ENCODE data around the gene CD52. TPM values are rescaled to one million over a fixed set of nuclear protein-coding genes. Genes with fewer than 3 reads are reported as not detected.

CD52 gene
- total and polyA plus RNA-seq, 2 of the 13 experiments (the other 11 are each of a cell fraction or from before 2014, with no cell fraction given) = 0.32 TPM; not detected in 1

DNA sequence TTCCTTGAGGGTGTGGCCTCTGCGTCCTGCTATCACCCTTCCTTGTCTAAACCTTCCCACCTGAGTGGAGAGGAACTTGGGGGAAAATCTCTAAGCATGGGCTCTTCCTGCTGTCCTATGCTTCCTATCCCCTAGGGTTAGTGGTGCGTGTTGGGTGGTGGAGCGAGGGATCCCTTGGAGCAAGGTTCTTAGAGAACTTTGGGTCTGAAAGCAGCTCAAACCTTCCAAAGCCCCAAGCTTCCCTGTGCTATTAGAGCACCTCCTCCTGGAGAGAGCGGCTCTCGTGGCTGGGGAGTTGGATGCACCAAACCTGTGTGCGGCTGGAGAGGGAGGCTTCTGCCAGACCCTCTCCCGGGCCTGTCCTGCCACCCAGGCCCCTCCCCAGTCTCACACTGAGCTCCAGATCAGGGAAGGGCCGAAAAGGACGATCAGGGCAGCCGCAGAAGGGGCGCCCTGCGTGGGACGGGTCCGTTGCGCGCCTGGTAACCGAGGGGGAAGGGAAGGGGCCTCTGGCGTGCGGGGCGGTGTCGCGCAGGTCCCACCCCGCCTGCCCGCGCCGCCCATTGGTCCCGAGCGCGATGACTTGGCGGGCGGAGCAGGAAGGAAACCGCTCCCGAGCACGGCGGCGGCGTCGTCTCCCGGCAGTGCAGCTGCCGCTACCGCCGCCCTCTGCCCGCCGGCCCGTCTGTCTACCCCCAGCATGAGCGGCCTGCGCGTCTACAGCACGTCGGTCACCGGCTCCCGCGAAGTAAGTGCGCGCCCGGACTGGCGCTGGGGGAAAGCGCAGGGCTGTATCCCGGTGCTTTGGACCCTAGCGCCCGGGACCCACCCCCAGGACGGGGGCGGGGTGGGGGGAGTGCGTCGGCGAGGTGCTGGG lies 38.1 kb upstream of the CD52 start, which contains the start of gene SH3BGRL3 (continued):
- TF ChIP-seq TMF1 (CRISPR knock-in tag; IDR thresholded peaks at IDR 0.05; ENCODE audit: low read depth) (peak; percentile 50; the same call in 1 of the 2 replicates), CAMTA2 (CRISPR knock-in tag; IDR thresholded peaks at IDR 0.05; ENCODE audit: borderline replicate concordance) (peak; percentile 83; the same call in 1 of the 2 replicates), SRY (CRISPR knock-in tag; IDR thresholded peaks at IDR 0.05) (no peak)

DNA sequence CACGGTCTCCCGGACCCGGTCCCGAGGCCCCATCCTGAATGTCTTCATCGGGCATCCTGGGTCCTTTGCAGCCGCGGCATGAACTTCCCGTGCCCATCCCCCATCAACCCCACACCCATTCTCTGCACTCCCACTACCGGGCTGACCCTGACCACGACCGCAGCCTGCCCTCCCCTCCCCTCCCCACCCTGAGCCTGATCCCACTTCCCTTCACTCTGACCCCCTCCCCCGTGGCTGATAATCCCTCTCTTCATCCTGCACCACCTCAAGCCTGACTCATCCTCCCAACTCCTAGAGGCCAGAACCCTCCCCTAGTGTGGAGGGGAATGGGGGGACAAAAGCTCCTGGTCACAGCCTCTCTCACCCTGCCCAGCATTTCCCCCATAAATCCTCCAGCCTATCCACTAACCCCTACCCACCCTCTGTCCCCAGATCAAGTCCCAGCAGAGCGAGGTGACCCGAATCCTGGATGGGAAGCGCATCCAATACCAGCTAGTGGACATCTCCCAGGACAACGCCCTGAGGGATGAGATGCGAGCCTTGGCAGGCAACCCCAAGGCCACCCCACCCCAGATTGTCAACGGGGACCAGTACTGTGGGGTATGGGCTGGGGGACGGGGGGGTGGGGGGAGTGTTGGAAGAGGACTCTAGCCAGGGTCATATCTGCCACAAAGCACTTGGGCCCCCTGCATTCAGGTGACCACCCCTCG lies 37.3 kb upstream of the CD52 start:
- H3K9me3 ChIP-seq (ENCODE audit: low read length) = no peaks in the 10 kb centered on the region
- H3K27me3 ChIP-seq (ENCODE audit: control insufficient read depth in 1 of 2, insufficient read depth in 2 of 2, low read length in 2 of 2) = no peaks in the 10 kb centered on the region
- peaks cover 39% of the 10 kb centered on the region for H3K4me1 ChIP-seq (ENCODE audit: insufficient read depth, low read length)
- DNase-seq (ENCODE audit: low spot score) (no peak), FAIRE-seq (no peak), ATAC-seq (peak; percentile 2)
- intact Hi-C loops (cut with micrococcal nuclease; ENCODE audit: unreplicated experiment) = no loop called here
- no peaks in the 10 kb centered on the region for H3K79me2 ChIP-seq (ENCODE audit: insufficient read depth, low read length)
- POLR2A ChIA-PET = interaction anchor here (1.1 to 2.9 kb wide), 7 partner anchors 47 to 151 kb away, joined by 3 to 13 read pairs (median 5); partner anchors contain the start of genes CEP85, CRYBG2 and DHDDS
- CTCF ChIA-PET (ENCODE audit: low intra/inter-chr PET ratio, low total read pairs) = no interaction called here
- WGBS (ENCODE audit: low lambda C conversion rate) = 53% methylated on average over 10 of the region's 20 CpGs
- no peak overlapping the region for H2AFZ ChIP-seq (ENCODE audit: low read length)
- no peaks in the 10 kb centered on the region for H4K20me1 ChIP-seq (ENCODE audit: insufficient read depth, low read length)
- H3K9ac ChIP-seq (ENCODE audit: insufficient read depth, low read depth, low read length) = peak overlapping the region; percentile 69
- in situ Hi-C loops (cut with HindIII; ENCODE audit: extremely low pct_ligation_motif_present, low pct_unique_long_range_greater_than_20kb) = loop anchor here (5.0 kb wide), 2 partner anchors 42 to 112 kb away; no protein-coding TSS in a partner anchor
- no TSS peak for BruUV-seq (replicated peaks)
- H3K4me2 ChIP-seq (ENCODE audit: low read depth, low read length) = peak overlapping the region; percentile 85
- peaks cover 11 to 30% of the 10 kb centered on the region in 2 experiments for H3K36me3 ChIP-seq (replicated peaks in 1 of 2; ENCODE audit: control insufficient read depth in 1 of 2, insufficient read depth in 2 of 2, low read length in 2 of 2)
- peak overlapping the region; percentile 61 to 78 (median 68); a peak in 5 of 6 replicates for H3K4me3 ChIP-seq (replicated peaks in 1 of 3; ENCODE audit: insufficient read depth in 1 of 3, low read depth in 2 of 3, low read length in 3 of 3)
- peak overlapping the region; percentile 51 for H3K27ac ChIP-seq (ENCODE audit: extremely low read length, insufficient read depth, low read length)
- TF ChIP-seq ZNF724P (CRISPR knock-in tag; IDR thresholded peaks at IDR 0.05; ENCODE audit: borderline replicate concordance) (no peak), BATF2 (CRISPR knock-in tag; IDR thresholded peaks at IDR 0.05) (peak; percentile 2; the same call in 1 of the 2 replicates), PHB2 (IDR thresholded peaks at IDR 0.05; ENCODE audit: partially characterized antibody) (no peak), ZNF629 (CRISPR knock-in tag; conservative IDR thresholded peaks at IDR 0.05) (peak; percentile 58), ZFP41 (CRISPR knock-in tag; IDR thresholded peaks at IDR 0.05; ENCODE audit: borderline replicate concordance) (peak; percentile 18; the same call in 1 of the 2 replicates), SMAD1 (CRISPR knock-in tag; IDR thresholded peaks at IDR 0.05; ENCODE audit: borderline replicate concordance, low read depth) (0 out of 2 replicates have a peak, but pooled peaks have one; percentile 16), ZNF556 (CRISPR knock-in tag; IDR thresholded peaks at IDR 0.05; ENCODE audit: borderline replicate concordance) (no peak), MAFG (CRISPR knock-in tag; IDR thresholded peaks at IDR 0.05) (no peak; the same call in 1 of the 2 replicates), ZNF510 (CRISPR knock-in tag; IDR thresholded peaks at IDR 0.05; ENCODE audit: low read depth) (0 out of 2 replicates have a peak, but pooled peaks have one; percentile 3)
- TF ChIP-seq, protein P1, sequence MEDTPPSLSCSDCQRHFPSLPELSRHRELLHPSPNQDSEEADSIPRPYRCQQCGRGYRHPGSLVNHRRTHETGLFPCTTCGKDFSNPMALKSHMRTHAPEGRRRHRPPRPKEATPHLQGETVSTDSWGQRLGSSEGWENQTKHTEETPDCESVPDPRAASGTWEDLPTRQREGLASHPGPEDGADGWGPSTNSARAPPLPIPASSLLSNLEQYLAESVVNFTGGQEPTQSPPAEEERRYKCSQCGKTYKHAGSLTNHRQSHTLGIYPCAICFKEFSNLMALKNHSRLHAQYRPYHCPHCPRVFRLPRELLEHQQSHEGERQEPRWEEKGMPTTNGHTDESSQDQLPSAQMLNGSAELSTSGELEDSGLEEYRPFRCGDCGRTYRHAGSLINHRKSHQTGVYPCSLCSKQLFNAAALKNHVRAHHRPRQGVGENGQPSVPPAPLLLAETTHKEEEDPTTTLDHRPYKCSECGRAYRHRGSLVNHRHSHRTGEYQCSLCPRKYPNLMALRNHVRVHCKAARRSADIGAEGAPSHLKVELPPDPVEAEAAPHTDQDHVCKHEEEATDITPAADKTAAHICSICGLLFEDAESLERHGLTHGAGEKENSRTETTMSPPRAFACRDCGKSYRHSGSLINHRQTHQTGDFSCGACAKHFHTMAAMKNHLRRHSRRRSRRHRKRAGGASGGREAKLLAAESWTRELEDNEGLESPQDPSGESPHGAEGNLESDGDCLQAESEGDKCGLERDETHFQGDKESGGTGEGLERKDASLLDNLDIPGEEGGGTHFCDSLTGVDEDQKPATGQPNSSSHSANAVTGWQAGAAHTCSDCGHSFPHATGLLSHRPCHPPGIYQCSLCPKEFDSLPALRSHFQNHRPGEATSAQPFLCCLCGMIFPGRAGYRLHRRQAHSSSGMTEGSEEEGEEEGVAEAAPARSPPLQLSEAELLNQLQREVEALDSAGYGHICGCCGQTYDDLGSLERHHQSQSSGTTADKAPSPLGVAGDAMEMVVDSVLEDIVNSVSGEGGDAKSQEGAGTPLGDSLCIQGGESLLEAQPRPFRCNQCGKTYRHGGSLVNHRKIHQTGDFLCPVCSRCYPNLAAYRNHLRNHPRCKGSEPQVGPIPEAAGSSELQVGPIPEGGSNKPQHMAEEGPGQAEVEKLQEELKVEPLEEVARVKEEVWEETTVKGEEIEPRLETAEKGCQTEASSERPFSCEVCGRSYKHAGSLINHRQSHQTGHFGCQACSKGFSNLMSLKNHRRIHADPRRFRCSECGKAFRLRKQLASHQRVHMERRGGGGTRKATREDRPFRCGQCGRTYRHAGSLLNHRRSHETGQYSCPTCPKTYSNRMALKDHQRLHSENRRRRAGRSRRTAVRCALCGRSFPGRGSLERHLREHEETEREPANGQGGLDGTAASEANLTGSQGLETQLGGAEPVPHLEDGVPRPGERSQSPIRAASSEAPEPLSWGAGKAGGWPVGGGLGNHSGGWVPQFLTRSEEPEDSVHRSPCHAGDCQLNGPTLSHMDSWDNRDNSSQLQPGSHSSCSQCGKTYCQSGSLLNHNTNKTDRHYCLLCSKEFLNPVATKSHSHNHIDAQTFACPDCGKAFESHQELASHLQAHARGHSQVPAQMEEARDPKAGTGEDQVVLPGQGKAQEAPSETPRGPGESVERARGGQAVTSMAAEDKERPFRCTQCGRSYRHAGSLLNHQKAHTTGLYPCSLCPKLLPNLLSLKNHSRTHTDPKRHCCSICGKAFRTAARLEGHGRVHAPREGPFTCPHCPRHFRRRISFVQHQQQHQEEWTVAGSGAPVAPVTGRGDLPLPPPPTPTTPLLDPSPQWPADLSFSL (CRISPR knock-in tag; IDR thresholded peaks at IDR 0.05) = peak; percentile 7; the same call in 1 of the 2 replicates

Data from HepG2 (cell line).